HepG2 (cell line): Measurements from ENCODE around the gene ST13. TPM values are rescaled to one million over a fixed set of nuclear protein-coding genes. Genes with fewer than 3 reads are reported as not detected.
A peak's percentile ranks its signal among the peaks of the same experiment; 100 is the strongest.

Experiments
- ATF7 ChIP-seq, 2 experiments: fragments of 450-650 bp in 1 of 2; sonication (generic) in 1 of 2; formaldehyde crosslinking in 1 of 2; IDR thresholded peaks; 2 replicates each; pipeline versions ENCODE4 v1.4.0 to v1.6.1; 2016 to 2020; ENCODE audit warnings: antibody characterized with exemption in 1 of 2, mild to moderate bottlenecking in 1 of 2, missing genetic modification reagents in 1 of 2
- BRD4 ChIP-seq: sonication (generic); formaldehyde crosslinking; IDR thresholded peaks from 2 replicates; pipeline ENCODE4 v1.4.0; 2020; ENCODE audit warnings: missing genetic modification reagents
- HDAC1 ChIP-seq: sonication (generic); formaldehyde crosslinking; IDR thresholded peaks from 2 replicates; pipeline ENCODE4 v1.5.1; 2020; ENCODE audit warnings: mild to moderate bottlenecking, missing genetic modification reagents
- KDM5A ChIP-seq: fragments of 200-600 bp; sonication (generic); IDR thresholded peaks from 2 replicates; pipeline ENCODE4 v1.7.0; 2018; ENCODE audit warnings: antibody characterized with exemption, mild to moderate bottlenecking, low read length, borderline replicate concordance
- MLLT10 ChIP-seq: sonication (generic); formaldehyde crosslinking; IDR thresholded peaks from 2 replicates; pipeline ENCODE4 v1.4.0; 2020; ENCODE audit warnings: missing genetic modification reagents
- RXRB ChIP-seq: IDR thresholded peaks from 2 replicates; pipeline ENCODE4 v1.6.1; 2016; ENCODE audit warnings: borderline replicate concordance, missing genetic modification reagents, missing compliant biosample characterization
- SAP130 ChIP-seq: IDR thresholded peaks from 2 replicates; pipeline ENCODE4 v1.6.1; 2016; ENCODE audit warnings: low read depth
- SMAD9 ChIP-seq: sonication (generic); formaldehyde crosslinking; IDR thresholded peaks from 2 replicates; pipeline ENCODE4 v1.5.1; 2020; ENCODE audit warnings: mild to moderate bottlenecking, missing genetic modification reagents
- SRSF4 ChIP-seq: fragments of 200-400 bp; formaldehyde crosslinking; IDR thresholded peaks from one replicate; pipeline ENCODE4 v1.6.1; 2018; ENCODE audit warnings: mild to moderate bottlenecking, low read depth, low read length, moderate library complexity; ENCODE audit not compliant: poor library complexity, severe bottlenecking
- TCF7 ChIP-seq: sonication (generic); IDR thresholded peaks from 2 replicates; pipeline ENCODE4 v1.6.1; 2016; ENCODE audit warnings: antibody characterized with exemption, low read depth
- XRCC5 ChIP-seq: fragments of 200-400 bp; formaldehyde crosslinking; optimal IDR thresholded peaks from 2 replicates; pipeline ENCODE3; 2017; ENCODE audit warnings: mild to moderate bottlenecking, low read length
- ZIK1 ChIP-seq: sonication (generic); formaldehyde crosslinking; IDR thresholded peaks from 2 replicates; pipeline ENCODE4 v1.5.0; 2020; ENCODE audit warnings: mild to moderate bottlenecking, low read depth, missing genetic modification reagents, borderline replicate concordance
- ZKSCAN8 ChIP-seq: IDR thresholded peaks from 2 replicates; pipeline ENCODE4 v1.6.1; 2016; ENCODE audit warnings: borderline replicate concordance, missing genetic modification reagents, missing compliant biosample characterization
- ZNF136 ChIP-seq: sonication (generic); formaldehyde crosslinking; IDR thresholded peaks from 2 replicates; pipeline ENCODE4 v1.8.1; 2022; ENCODE audit warnings: low read depth, mild to moderate bottlenecking, moderate library complexity, missing genetic modification reagents
- ZNF337 ChIP-seq: sonication (generic); formaldehyde crosslinking; IDR thresholded peaks from 2 replicates; pipeline ENCODE4 v1.5.1; 2020; ENCODE audit warnings: missing genetic modification reagents, low read depth, mild to moderate bottlenecking, borderline replicate concordance
- ZNF354B ChIP-seq: sonication (generic); formaldehyde crosslinking; IDR thresholded peaks from 2 replicates; pipeline ENCODE4 v1.8.0; 2022; ENCODE audit warnings: mild to moderate bottlenecking, missing genetic modification reagents
- ZNF605 ChIP-seq: sonication (generic); formaldehyde crosslinking; IDR thresholded peaks from 2 replicates; pipeline ENCODE4 v1.8.0; 2022; ENCODE audit warnings: mild to moderate bottlenecking, missing genetic modification reagents
- ZNF878 ChIP-seq: sonication (generic); formaldehyde crosslinking; IDR thresholded peaks from 2 replicates; pipeline ENCODE4 v1.8.1; 2023; ENCODE audit warnings: mild to moderate bottlenecking, missing genetic modification reagents, moderate library complexity
- polyA plus RNA-seq, 8 experiments: library from polyadenylated mRNA; depleted of rRNA in 3 of 8; stranded (reverse) in 7 of 8; unstranded in 1 of 8; fragments of >200 nt; fragmentation: Illumina TruSeq in 4 of 8; extraction: Trizol in 4 of 8; gene quantifications; 2 replicates each; pipeline versions ENCODE4 v1.2.1 to v1.2.3, GENCODE V29; 2011 to 2016; ENCODE audit warnings: low read depth in 4 of 8, missing spikeins in 1 of 8, mixed read lengths in 1 of 8; ENCODE audit not compliant: insufficient read depth in 1 of 8
- total RNA-seq, 5 experiments: library from RNA; depleted of rRNA; stranded (reverse); fragments of >200 nt; fragmentation: Illumina TruSeq; extraction: Trizol; gene quantifications; 2 replicates each; pipeline ENCODE4 v1.2.3, GENCODE V29; 2016; ENCODE audit warnings: low read depth in 1 of 5
- TF ChIP-seq, protein P1 (sequence below): sonication (generic); formaldehyde crosslinking; IDR thresholded peaks from 2 replicates; pipeline ENCODE4 v1.8.0; 2022; ENCODE audit warnings: mild to moderate bottlenecking, missing genetic modification reagents, moderate library complexity
- TF ChIP-seq, protein P2 (sequence below): sonication (generic); formaldehyde crosslinking; IDR thresholded peaks from 2 replicates; pipeline ENCODE4 v1.4.0; 2020; ENCODE audit warnings: missing genetic modification reagents, mild to moderate bottlenecking, borderline replicate concordance
- TF ChIP-seq, protein P3 (sequence below): sonication (generic); formaldehyde crosslinking; IDR thresholded peaks from 2 replicates; pipeline ENCODE4 v1.4.0; 2020; ENCODE audit warnings: mild to moderate bottlenecking, low read depth, missing genetic modification reagents
- TF ChIP-seq, protein P4 (sequence below): sonication (generic); formaldehyde crosslinking; IDR thresholded peaks from 2 replicates; pipeline ENCODE4 v1.5.0; 2020; ENCODE audit warnings: missing genetic modification reagents

Gene ST13
- total and polyA plus RNA-seq, 2 of the 13 experiments (the other 11 are each of a cell fraction or from before 2014, with no cell fraction given) = 110 to 274 TPM

DNA sequence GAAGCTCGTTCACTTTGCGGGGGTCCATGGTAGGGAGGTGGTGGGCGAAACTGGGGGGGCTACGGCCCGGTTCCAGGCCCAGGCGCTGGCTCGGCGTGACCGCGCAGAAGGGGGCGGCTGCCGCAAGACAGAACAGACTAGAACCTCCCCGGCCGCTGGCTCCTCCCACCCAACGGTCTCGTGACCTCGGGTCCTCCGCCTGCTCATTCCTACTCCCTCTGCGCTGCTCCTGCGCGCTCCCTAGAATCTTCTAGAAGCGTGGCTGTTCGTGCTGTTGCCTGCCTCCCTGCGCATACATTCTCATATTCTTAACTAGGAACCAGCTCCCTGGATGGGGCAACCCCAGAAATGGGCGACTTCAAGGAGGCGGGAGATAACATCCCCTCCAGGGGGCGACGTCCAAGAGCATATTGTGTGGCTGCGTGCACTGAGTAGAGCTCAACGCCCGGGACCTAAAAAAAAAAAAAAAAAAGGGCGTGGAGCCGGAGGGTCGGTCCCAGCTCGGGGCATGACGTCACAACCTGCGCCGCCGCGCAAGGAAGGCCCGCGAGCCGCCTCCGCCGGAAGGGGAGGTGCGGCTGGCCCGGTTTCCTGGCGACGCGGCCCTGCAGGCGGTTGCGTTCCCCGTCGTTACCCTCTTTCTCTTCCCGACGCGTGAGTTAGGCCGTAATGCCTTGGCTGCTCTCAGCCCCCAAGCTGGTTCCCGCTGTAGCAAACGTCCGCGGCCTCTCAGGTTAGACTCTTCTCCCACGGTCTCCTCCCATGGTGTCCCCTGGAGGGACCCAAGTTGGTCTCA is at the start of gene ST13, which contains the start of gene XPNPEP3 (continued):
- TF ChIP-seq XRCC5 (peak; percentile 72), HDAC1 (peak; percentile 93), ZNF605 (CRISPR knock-in tag) (peak; percentile 63), SMAD9 (CRISPR knock-in tag) (no peak), SAP130 (CRISPR knock-in tag) (peak; percentile 89), ZNF337 (CRISPR knock-in tag) (peak; percentile 12; the same call in 1 of the 2 replicates), ZNF878 (CRISPR knock-in tag) (peak; percentile 83), RXRB (CRISPR knock-in tag) (peak; percentile 66), MLLT10 (CRISPR knock-in tag) (no peak), ATF7 (IDR thresholded peaks at IDR 0.05) (peak; percentile 98), ATF7 (CRISPR knock-in tag; IDR thresholded peaks at IDR 0.05) (peak; percentile 80), ZNF354B (CRISPR knock-in tag) (no peak), ZIK1 (CRISPR knock-in tag) (no peak; the same call in 1 of the 2 replicates), SRSF4 (no peak), KDM5A (peak; percentile 55; the same call in 1 of the 2 replicates), BRD4 (CRISPR knock-in tag) (no peak; the same call in none of the 2 replicates), ZNF136 (CRISPR knock-in tag) (peak; percentile 82; the same call in 1 of the 2 replicates), ZKSCAN8 (CRISPR knock-in tag) (peak; percentile 58; the same call in 1 of the 2 replicates), TCF7 (no peak)
- TF ChIP-seq, protein P1, sequence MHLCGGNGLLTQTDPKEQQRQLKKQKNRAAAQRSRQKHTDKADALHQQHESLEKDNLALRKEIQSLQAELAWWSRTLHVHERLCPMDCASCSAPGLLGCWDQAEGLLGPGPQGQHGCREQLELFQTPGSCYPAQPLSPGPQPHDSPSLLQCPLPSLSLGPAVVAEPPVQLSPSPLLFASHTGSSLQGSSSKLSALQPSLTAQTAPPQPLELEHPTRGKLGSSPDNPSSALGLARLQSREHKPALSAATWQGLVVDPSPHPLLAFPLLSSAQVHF (CRISPR knock-in tag) = 0 out of 2 replicates have a peak, but pooled peaks have one; percentile 37
- TF ChIP-seq, protein P2, sequence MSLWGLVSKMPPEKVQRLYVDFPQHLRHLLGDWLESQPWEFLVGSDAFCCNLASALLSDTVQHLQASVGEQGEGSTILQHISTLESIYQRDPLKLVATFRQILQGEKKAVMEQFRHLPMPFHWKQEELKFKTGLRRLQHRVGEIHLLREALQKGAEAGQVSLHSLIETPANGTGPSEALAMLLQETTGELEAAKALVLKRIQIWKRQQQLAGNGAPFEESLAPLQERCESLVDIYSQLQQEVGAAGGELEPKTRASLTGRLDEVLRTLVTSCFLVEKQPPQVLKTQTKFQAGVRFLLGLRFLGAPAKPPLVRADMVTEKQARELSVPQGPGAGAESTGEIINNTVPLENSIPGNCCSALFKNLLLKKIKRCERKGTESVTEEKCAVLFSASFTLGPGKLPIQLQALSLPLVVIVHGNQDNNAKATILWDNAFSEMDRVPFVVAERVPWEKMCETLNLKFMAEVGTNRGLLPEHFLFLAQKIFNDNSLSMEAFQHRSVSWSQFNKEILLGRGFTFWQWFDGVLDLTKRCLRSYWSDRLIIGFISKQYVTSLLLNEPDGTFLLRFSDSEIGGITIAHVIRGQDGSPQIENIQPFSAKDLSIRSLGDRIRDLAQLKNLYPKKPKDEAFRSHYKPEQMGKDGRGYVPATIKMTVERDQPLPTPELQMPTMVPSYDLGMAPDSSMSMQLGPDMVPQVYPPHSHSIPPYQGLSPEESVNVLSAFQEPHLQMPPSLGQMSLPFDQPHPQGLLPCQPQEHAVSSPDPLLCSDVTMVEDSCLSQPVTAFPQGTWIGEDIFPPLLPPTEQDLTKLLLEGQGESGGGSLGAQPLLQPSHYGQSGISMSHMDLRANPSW (CRISPR knock-in tag) = peak; percentile 83; the same call in 1 of the 2 replicates
- TF ChIP-seq, protein P3, sequence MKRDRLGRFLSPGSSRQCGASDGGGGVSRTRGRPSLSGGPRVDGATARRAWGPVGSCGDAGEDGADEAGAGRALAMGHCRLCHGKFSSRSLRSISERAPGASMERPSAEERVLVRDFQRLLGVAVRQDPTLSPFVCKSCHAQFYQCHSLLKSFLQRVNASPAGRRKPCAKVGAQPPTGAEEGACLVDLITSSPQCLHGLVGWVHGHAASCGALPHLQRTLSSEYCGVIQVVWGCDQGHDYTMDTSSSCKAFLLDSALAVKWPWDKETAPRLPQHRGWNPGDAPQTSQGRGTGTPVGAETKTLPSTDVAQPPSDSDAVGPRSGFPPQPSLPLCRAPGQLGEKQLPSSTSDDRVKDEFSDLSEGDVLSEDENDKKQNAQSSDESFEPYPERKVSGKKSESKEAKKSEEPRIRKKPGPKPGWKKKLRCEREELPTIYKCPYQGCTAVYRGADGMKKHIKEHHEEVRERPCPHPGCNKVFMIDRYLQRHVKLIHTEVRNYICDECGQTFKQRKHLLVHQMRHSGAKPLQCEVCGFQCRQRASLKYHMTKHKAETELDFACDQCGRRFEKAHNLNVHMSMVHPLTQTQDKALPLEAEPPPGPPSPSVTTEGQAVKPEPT (CRISPR knock-in tag) = no peak
- TF ChIP-seq, protein P4, sequence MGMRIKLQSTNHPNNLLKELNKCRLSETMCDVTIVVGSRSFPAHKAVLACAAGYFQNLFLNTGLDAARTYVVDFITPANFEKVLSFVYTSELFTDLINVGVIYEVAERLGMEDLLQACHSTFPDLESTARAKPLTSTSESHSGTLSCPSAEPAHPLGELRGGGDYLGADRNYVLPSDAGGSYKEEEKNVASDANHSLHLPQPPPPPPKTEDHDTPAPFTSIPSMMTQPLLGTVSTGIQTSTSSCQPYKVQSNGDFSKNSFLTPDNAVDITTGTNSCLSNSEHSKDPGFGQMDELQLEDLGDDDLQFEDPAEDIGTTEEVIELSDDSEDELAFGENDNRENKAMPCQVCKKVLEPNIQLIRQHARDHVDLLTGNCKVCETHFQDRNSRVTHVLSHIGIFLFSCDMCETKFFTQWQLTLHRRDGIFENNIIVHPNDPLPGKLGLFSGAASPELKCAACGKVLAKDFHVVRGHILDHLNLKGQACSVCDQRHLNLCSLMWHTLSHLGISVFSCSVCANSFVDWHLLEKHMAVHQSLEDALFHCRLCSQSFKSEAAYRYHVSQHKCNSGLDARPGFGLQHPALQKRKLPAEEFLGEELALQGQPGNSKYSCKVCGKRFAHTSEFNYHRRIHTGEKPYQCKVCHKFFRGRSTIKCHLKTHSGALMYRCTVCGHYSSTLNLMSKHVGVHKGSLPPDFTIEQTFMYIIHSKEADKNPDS (CRISPR knock-in tag) = no peak
